Measurements from ENCODE around the gene NPIPB8.
"Not testable (repeated sequence)": the region's sequence is repeated elsewhere in the genome, so short reads cannot be mapped to it uniquely, and the experiment has no call there.

NPIPB8 gene

DNA sequence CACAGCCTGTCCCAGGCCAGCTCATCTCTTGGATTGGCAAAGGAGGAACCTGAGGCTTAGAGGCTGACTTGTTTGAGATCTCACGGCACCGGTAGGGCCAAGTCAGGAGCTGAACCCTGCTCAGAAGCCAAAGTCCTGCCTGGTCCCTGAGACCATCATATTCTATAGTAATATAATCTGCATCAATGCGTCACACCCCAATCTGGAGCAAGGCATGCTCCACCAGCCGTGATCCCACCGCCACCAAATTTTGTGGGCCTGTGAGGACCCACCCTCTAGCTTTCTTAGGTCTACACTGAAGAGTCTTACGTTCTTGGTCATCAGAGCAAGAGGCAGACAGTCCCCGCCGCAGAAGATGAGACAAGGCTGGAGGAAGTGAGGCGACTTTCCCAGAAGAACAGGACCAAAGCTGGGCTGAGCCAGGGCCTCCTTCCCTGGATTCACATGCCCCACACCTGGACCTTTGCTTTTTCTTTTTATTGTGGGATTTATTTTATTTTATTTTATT is 30.7 kb upstream of the NPIPB8 start:
- no peak for DNase-seq

DNA sequence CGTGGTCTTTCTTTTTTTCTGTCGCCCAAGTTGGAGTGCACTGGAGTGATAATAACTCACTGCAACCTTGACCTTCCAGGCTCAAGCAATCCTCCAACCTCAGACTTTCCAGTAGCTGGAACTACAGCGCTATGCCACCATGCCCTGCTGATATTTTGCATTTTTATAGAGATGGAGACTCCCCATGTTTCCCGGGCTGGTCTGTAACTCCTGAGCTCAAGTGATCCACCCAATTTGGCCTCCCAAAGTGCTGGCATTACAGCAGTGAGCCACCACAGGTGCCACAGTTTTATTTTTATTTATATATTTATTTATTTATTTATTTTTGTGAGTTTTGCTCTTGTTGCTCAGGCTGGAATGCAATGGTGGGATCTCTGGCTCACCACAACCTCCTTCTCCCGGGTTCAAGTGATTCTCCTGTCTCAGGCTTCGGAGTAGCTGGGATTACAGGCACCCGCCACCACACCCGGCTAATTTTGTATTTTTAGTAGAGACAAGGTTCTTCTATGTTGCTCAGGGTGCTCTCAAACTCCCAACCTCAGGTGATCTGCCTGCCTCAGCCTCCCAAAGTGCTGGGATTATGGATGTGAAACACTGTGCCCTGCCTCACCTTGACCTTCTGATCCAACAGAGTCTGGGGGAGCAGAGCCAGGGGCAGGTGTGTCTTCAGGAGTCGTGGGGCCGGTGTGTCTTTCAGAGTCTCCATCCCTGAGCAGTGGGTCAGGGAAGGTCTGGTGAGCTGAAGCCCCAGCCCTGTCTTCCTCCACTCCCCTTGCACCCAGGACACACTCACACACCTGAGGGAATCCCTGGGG is 30.0 kb upstream of the NPIPB8 start:
- not testable (repeated sequence) for DNase-seq

DNA sequence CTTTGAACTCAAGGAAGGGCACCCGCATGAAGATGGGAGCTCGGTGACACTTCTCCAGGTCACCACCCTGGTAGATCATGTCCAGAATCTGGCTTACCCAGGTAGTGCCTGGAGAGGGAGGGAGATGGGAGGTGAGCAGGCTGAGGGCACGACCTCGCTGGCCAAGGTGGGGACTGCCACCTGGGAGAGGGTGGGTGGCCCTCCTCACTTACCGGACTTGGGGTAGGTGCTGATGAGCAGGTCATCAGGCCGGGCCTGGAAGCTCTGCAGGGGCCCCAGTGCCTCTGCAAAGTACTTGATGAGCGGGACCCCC is 29.4 kb upstream of the NPIPB8 start:
- not testable (repeated sequence) for DNase-seq

DNA sequence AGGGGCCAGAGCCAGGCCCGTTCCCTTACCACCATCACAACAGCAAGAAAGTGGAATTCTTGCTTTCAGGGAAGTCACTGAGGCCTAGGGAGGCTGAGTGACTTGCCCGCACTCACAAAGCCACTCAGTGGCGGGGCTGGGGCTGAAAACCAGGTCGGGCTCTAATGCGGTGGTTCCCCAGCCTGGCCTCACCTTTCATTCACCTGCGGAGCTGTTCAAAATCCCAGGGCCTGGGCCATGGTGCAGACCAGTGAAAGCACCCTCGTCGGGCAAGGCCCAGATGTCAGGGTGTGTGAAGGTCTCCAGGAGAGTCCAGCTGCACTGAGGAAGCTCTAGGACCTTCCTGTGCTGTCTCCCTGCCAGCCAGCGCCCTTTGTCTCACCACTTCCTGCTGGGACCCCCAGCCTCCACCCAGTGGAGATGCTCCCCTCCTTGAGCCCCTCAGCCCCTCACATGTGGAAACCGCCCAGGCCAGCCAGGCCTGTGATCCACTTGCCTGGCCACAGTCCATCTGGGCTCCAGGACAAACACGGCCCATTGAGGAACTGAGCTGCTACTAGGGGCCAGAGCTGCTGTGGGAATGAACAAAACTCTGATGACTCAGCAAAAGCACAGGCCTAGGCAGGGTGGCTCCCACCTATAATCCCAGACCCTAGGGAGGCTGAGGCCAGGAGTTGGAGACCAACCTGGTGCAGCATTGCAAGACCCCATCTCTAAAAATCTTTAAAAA is 28.8 kb upstream of the NPIPB8 start:
- DNase-seq, result not testable (repeated sequence)

DNA sequence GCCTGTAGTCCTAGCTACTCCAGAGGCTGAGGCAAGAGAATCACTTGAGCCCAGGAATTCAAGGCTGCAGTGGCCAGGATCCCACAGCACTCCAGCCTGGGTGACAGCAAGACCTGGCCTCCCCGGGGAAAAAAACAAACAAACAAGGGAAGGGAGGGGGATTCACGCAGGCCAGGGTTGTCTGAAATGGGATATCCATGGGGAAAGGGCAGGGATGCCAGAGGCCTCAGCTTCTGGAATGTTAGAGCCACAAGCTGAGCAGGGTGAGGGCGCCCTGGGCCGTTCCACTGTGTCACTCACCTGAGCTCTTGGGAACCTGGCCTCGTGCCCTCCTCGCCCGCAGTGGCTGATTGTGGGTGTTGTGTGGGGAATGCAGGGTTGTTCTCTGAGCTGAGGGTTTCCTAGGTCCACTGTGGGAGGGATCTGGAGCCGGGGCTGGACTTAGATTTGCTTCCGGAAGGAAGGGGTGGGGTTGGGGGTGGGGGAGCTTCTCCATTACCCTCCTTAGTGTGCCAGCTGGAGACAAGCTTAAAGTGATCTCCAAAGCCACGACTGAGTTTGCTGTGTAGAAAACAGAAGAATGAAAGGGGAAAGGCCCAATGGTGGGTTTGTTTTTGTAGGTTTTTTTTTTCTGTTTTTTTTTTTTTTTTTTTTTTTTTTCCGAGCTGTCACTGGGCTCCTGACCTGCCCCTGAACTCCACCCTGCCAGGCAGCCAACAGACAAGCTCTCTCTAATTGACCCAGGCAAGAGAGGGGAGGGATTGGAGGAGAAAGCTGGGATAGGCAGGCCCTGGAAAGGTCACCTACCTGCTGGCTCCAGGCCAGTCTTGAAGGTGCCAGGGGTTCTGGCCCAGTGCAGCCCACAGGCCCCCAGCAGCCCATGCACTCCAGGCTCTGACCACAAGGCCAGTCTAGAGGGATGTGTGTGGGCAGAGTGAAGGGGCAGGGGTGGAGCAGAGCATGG is 28.0 kb upstream of the NPIPB8 start, which contains the start of gene SULT1A1:
SULT1A1 (minus strand) TSS at position 414 of the 964 bp plus-strand sequence. CDS start 1,189 bp downstream, outside the sequence.
- no peak for DNase-seq

DNA sequence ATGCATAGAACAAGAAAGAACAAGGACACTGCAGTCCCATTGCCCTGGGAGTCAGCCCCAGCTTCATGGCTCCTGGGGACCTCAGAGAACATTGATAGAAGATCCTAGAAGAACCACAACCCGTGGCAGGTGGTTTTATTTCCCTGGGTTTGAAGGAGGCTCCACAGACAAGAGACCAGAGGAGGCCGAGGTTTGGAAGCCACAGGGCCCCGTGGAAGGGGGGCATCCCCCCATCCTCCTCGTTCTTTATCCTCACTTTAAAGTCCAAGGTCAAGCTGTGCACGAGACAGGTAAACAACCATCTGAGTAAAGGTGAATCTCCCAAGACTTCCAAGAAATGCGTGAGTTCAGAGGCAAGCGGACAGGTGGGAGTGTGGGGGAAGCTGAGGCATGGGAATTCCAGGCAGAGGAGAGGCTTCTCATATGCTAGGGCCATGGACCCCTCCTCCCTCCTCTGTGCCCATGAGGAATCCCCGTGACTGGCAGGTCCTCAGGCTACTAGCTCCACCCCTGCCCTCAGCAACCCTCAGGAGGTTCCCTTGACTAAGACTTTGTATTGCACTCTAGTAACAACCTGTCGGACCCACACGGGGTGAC is 27.2 kb upstream of the NPIPB8 start:
- no peak for DNase-seq

DNA sequence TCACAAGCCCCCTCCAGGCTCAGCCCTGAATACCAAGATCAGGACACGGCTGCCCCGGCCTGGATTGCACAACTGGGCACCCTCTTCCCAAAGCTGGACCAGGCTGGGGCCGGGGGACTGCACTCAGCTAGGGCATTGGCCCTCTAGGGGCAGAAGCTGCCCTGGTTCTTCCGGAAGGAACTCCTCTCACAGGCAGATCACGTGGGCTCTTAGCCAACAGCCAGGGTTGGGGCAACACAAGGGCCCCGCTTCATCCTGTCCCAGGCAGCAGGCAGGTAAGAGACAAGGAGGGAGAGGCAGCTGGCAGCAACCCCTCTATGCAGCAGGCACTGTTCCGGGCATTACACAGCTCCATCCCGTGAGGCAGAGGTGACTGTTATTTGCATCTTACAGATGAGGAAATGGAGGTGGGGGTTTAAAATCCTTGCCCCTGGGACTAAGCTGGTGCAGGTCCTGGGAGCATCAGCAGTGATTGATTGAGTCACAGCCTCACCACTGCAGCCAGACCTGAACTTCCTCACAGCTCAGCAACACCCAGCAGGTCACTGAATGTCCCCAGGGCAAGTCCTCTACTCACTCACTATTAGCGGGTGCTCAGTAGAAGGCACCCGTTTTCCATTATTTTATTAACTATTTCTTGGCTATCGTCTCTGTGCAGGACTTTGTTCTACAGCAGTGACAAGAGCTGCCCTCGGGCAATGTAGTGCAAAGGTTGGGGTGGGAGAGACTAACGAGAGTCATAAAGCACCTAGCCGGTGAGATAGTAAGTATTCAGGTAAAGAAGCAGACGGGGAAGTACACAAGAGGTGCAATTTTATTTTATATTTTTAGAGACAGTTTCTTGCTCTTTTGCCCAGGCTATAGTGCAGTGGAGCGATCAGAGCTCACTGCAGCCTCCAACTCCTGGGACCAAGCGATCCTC is 25.2 kb upstream of the NPIPB8 start:
- DNase-seq, result not testable (repeated sequence)

DNA sequence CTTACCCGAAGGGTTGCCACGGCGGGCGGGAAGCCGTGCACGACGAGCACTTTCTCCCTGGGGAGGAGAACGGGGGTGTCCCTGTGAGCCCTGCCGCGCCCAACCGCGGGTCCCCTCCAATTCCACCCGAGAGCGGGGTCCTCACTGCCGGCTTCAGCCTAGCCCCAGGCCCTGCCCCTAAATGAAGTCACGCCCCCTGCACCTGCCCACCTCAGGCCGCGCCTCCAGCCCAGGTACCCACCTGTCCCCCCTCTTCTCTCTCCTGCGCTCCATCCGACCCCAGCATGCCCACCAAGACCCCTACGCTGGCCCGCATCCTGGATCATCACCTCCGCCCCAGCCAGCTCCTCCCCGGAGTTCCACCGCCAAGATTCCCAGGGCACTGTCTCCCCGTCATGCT is 24.0 kb upstream of the NPIPB8 start:
- DNase-seq, result not testable (repeated sequence)

DNA sequence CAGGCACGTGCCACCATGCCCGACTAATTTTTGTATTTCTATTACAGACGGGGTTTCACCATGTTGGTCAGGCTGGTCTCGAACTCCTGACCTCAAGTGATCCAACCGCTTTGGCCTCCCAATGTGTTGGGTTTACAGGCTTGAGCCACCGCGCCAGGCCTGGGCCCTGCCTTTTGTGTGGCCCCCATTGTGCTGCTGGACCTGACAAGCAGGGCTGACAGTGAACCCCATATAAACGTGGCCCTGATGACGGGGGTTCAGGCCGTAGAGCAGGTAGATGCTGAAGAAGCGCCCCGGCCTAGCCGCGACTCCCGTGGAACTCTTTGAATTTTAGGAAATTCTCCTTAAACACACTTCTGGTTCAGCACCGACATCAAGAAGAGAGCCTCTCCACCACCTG is 23.3 kb upstream of the NPIPB8 start:
- DNase-seq, result not testable (repeated sequence)

DNA sequence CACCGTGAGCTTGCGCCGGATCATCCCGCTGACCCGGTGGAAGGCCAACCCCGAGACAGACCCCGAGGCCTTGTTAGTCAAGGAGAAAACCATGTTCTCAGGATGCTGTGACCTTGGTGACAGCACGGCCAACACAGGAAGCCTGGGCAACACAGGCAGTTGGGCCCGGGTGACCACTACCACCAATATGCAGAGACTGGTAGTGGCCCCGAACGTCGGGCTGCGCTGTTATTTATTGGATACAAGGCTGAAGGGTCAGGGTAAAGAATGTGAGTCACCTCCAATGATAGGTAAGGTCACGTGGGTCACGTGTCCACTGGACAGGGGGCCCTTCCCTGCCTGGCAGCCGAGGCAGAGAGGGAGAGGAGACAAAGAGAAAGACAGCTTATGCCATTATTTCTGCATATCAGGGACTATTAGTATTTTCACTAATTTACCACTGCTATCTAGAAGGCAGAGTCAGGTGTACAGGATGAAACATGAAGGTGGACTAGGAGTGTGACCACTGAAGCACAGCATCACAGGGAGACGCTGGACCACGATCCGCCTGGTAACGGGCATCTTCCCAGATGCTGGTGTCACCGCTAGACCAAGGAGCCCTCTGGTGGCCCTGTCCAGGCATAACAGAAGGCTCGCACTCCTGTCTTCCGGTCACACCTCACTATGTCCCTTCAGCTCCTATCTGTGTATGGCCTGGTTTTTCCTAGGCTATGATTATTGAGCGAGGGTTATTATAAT is 22.2 kb upstream of the NPIPB8 start:
- DNase-seq, result not testable (repeated sequence)

DNA sequence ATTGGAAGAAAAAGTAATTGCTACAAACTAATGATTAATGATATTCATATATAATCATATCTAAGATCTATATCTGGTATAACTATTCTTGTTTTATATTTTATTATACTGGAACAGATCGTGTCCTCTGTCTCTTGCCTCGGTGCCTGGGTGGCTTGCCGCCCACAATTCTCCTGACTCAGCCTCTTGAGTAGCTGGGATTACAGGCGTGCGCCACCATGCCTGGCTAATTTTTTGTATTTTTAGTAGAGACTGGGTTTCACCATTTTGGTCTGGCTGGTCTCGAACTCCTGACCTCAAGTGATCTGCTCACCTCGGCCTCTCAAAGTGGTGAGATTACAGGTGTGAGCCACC is 21.7 kb upstream of the NPIPB8 start:
- DNase-seq, result not testable (repeated sequence)

DNA sequence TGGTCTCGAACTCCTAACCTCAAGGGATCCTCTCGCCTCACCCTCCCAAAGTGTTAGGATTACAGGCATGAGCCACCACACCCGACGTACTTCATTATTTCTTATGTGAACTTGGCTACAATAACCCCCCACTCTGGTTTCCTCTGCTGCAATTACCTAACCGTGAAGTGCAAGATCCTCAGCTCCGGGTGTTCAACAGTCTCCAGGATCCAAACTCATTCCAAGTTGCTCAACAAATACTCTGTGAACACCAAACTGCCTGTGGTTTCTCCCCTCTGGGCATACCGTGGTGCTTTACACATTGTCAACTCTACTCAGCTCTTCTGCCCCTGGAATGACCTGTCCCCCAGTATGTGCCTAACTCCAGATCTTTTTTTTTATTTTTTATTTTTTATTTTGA is 21.2 kb upstream of the NPIPB8 start:
- no peak for DNase-seq

DNA sequence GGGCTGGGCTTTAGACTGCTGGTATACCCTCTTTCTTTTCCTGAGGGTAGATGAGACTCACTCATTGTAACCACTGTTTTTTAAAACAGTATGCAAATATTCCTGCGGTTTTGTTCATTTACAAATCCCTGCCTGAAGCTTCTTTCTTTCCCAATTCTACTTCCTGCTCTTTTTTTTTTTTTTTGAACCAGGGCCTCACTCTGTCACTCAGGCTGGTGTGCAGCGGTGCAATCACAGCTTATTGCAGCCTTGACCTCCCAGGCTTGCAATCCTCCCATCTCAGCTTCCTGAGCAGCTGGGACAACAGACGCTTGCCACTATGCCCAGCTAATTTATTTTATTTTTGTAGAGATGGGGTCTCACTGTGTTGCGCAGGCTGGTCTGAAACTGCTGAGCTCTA is 20.0 kb upstream of the NPIPB8 start:
- no peak for DNase-seq

DNA sequence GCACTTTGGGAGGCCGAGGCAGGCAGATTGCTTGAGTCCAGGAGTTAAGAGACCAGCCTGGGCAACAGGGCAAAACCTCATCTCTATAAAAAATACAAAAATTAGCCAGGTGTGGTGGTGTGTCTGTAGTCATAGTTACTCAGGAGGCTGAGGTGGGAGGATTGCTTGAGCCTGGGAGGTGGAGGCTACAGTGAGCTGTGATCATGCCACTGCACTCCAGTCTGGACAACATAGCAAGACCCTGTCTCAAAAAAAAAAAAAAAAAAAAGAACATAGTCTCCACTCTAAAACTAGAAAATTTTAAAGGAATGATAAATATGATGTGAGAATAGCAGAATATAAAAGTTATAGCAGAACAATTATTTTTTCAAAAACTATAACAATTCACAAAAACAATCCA is 17.5 kb upstream of the NPIPB8 start:
- not testable (repeated sequence) for DNase-seq

DNA sequence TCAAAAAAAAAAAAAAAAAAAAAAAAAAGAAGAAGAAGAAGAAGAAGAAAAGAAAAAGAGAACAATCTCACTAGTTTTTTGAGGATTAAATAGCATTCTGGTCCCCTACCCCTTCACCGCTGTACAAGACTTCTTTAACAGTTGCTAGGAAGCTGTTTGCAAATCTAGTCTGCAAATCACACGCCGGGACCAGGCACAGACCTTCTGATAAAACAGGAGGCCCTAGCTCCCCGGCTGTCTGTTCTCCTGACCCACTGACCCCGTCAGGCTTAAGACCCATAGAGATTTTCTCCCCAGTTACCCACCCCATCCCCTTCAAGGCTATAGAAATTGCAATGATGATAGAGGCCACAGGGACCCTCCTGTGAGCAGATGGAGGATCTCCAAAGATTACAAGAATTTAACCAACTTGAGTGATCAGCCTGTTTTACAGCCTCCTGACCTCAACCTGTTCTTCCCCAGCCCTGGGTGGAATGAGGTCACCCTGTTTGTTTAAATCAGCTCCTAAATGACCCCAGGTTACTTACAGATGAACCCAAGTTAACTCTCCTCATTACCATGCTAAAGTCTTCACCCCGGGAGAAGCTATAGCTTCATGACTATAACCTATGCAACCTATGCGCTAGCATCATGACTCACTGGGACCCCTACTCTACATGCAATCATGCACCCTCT is 16.2 kb upstream of the NPIPB8 start:
- DNase-seq, result no peak

DNA sequence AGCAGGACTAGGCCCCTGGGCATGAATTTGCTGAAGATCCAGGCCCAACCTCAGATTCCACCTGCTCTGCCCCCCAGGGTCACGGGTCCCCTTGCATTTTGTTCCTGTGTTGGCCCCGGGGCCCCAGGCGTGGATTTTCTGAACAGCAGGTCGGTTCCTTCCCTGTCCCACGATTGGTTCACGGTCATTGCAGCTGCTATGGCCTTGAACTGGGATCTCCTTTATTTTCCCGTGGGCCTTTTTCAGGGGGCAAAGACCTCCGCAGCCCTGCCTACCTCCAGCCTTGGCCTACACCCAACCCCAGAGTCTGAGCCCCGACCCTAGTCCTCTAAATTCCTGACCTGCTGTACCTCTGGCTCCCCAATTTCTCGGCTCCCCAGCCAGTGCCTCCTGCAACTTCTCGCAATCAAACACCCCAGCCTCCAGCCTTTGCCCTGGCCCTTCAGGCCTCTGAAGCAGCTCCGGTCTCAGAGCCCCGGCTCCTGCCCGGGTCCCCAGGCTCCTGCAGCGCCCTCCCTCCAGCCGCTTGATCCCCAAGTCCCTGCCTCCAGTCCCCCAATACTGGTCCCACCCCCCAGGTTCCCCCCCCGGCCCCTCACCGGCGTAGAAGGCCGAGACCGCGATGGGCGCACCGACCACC is 15.2 kb upstream of the NPIPB8 start:
- DNase-seq, result not testable (repeated sequence)

DNA sequence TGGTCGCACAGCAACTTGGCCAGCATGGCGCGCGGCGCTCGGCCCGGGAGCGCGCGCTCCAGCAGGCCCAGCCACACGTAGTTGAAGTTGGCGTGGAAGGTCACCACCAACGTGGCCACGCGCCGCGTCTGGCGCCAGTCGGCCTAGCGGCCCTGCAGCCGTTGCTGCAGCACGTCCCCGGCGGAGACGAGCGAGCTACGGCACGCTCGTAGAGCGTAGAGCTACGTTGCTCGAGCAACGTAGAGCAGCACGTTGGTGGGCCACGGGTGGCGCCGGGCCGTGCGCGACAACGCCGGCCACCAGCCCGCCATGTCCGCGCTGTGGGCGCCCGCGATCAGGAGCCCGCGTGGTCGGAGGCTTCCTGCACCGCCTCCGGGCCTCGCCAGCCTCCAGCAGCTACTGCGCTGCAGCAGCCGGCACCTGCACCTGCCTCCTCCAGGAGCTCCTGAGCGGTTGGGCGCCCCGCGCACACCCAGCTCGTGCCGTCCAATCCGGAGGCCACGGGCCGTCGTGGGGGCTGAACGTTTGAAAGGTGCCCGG is 14.6 kb upstream of the NPIPB8 start:
- peak; percentile 26 for DNase-seq

DNA sequence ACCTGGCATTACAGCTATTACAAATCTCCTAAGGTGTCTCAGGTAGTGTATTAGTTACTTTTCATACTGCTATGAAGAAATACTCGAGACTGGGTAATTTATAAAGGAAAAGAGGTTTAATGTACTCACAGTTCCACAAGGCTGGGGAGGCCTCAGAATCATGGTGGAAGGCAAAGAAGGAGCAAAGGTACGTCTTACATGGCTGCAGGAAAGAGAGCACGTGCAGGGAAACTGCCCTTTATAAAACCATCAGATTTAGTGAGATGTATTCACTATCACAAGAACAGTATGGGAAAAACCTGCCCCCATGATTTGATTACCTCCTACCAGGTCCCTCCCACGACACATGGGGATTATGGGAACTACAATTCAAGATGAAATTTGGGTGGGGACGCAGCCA is 7.0 kb upstream of the NPIPB8 start:
- DNase-seq, result not testable (repeated sequence)

All from activated gamma-delta T cell (primary cell).